Daoy (cell line): ENCODE data around the gene PRSS27. TPM values are rescaled to one million over a fixed set of nuclear protein-coding genes. Genes with fewer than 3 reads are reported as not detected.
"Not testable (repeated sequence)": the region's sequence is repeated elsewhere in the genome, so short reads cannot be mapped to it uniquely, and the experiment has no call there.

Experiments
- DNase-seq: peaks from one replicate; pipeline ENCODE4 v3.0.0-alpha.2; 2015; ENCODE audit warnings: low read depth
- total RNA-seq: library from RNA; depleted of rRNA; stranded (reverse); fragments of >200 nt; shearing (Covaris generic); gene quantifications from 2 replicates; pipeline ENCODE4 v1.2.3, GENCODE V29; 2014; rRNA removed

PRSS27 gene
- total RNA-seq, 1 experiment from 2014 or later, result not detected

GRCh38 chr16:2673066-2673999 is 46.7 kb downstream of the PRSS27 start:
- DNase-seq, result peak; percentile 97

GRCh38 chr16:2671741-2672140 is 48.3 kb downstream of the PRSS27 start:
- no peak for DNase-seq

- DNase-seq, result not testable (repeated sequence)
Measured at GRCh38 chr16:2671193-2671592, 48.8 kb downstream of the PRSS27 start.

GRCh38 chr16:2670017-2670416 is 50.0 kb downstream of the PRSS27 start:
- DNase-seq, result peak; percentile 41

- DNase-seq, result not testable (repeated sequence)
Measured at GRCh38 chr16:2669587-2669986, 50.4 kb downstream of the PRSS27 start.

- DNase-seq, result not testable (repeated sequence)
Measured at GRCh38 chr16:2666671-2667070, 53.4 kb downstream of the PRSS27 start.

- DNase-seq, result no peak
Measured at GRCh38 chr16:2664574-2664982, 55.4 kb downstream of the PRSS27 start.

- no peak for DNase-seq
Measured at GRCh38 chr16:2663553-2664546, 56.2 kb downstream of the PRSS27 start.

Other genes with a start within 250 kb of the PRSS27 start
- not detected in 2 replicates for gene NTN3, start 248.9 kb downstream of the PRSS27 start, total RNA-seq
- 5.6 and 6.8 TPM in 2 replicates for gene TBC1D24, start 245.1 kb downstream of the PRSS27 start, total RNA-seq
- 19.9 and 31.2 TPM in 2 replicates for gene ATP6V0C, start 206.3 kb downstream of the PRSS27 start, total RNA-seq
- 11.7 and 22.0 TPM in 2 replicates for gene AMDHD2, start 199.9 kb downstream of the PRSS27 start, total RNA-seq
- not detected in 2 replicates for gene CEMP1, start 188.8 kb downstream of the PRSS27 start, total RNA-seq
- 10.5 and 12.8 TPM in 2 replicates for gene PDPK1, start 182.2 kb downstream of the PRSS27 start, total RNA-seq
- 22.9 and 27.4 TPM in 2 replicates for gene KCTD5, start 37.7 kb downstream of the PRSS27 start, total RNA-seq
- gene SRRM2, start 32.4 kb upstream of the PRSS27 start, total RNA-seq, result 18.3 and 32.6 TPM in 2 replicates
- 200 and 262 TPM in 2 replicates for gene ELOB, start 57.1 kb upstream of the PRSS27 start, total RNA-seq
- gene PRSS33, start 67.3 kb upstream of the PRSS27 start, total RNA-seq, result not detected in 2 replicates
- not detected in 2 replicates for gene PRSS41, start 78.2 kb upstream of the PRSS27 start, total RNA-seq
- gene PRSS21, start 97.0 kb upstream of the PRSS27 start, total RNA-seq, result not detected in 2 replicates
- gene ZG16B, start 110.1 kb upstream of the PRSS27 start, total RNA-seq, result 0.17 and 2.0 TPM in 2 replicates
- gene PRSS22, start 137.9 kb upstream of the PRSS27 start, total RNA-seq, result 0.11 TPM in 1 of 2 replicates, not detected in the other
- gene FLYWCH2, start 163.0 kb upstream of the PRSS27 start, total RNA-seq, result 28.3 and 71.6 TPM in 2 replicates
- 32.3 and 42.3 TPM in 2 replicates for gene FLYWCH1, start 191.7 kb upstream of the PRSS27 start, total RNA-seq
- 0.39 and 1.3 TPM in 2 replicates for gene KREMEN2, start 244.1 kb upstream of the PRSS27 start, total RNA-seq
- gene PAQR4, start 249.1 kb upstream of the PRSS27 start, total RNA-seq, result 15.3 and 20.5 TPM in 2 replicates